ENCODE results near the gene RECK.

Gene RECK

DNA sequence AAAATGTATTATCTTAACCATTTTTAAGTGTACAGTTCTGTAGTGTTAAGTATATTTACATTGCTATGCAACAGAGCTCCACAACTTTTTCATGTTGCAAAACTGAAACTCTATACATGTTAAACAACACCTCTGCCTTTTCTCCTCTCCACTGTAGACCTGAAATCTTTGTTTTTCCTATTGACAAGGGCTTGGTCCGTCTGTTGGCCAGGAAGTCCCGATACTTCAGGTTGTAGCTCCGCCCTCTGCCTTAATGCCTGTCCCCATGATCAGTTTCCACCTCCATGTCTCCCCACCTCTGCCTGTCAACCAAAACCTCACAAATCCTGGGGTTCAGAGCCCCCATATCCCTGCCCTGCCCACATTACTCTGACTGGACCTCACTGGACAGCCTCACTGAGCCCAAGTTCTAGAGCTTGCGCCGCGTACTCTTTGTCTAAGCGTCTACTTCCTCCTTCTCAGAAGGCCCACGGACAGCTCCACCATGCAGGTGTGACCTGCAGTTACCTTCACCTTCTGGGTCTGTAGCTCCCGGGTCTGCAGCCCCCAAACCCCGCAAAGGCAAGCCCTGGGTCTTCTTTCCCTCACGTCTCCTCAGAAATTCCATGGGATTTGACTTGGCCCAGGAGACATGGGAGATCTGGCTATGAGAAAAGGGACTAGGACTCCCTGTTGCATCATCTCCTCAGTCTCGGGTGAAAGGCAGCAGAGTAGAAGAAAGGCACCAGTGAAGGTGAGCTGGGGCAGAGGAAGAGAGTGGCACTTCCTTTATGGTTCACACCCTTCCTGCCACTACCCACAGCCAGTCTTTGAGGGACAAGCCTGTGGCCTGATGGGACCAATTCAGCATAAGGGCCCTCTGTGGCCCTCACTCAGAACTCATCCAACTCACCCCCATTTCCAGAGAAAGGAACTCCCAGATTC is 107.9 kb downstream of the RECK start:
- H3K4me3 ChIP-seq (ENCODE audit: low read depth, low read length) = no peak overlapping the region
- no peak for DNase-seq (ENCODE audit: low read depth, low spot score)
- in situ Hi-C loops (cut with HindIII; ENCODE audit: low sequenced_read_pairs) = no loop called here
- TF ChIP-seq, protein P1, sequence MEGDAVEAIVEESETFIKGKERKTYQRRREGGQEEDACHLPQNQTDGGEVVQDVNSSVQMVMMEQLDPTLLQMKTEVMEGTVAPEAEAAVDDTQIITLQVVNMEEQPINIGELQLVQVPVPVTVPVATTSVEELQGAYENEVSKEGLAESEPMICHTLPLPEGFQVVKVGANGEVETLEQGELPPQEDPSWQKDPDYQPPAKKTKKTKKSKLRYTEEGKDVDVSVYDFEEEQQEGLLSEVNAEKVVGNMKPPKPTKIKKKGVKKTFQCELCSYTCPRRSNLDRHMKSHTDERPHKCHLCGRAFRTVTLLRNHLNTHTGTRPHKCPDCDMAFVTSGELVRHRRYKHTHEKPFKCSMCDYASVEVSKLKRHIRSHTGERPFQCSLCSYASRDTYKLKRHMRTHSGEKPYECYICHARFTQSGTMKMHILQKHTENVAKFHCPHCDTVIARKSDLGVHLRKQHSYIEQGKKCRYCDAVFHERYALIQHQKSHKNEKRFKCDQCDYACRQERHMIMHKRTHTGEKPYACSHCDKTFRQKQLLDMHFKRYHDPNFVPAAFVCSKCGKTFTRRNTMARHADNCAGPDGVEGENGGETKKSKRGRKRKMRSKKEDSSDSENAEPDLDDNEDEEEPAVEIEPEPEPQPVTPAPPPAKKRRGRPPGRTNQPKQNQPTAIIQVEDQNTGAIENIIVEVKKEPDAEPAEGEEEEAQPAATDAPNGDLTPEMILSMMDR (IDR thresholded peaks at IDR 0.05; ENCODE audit: low read depth, low read length) = no peak

DNA sequence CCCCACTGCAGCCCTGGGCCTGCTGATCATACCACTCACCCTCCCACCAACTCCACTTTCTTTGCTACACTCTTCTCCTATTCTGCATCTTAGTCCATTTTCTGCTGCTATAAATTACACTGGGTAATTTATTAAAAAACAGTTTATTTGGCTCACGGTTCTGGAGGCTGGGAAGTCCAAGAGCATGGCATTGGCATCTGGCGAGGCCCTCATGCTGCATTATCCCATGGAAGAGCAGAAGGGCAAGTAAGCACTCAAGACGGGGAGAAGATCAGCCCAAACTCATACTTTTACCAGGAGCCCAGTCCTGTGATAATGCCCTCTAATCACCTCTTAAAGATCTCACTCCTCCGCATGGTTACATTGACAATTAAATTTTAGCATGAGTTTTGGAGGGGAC is 109.3 kb downstream of the RECK start:
- DNase-seq (ENCODE audit: low read depth, low spot score) = no peak
- TF ChIP-seq, protein P1 (IDR thresholded peaks at IDR 0.05; ENCODE audit: low read depth, low read length) = no peak
- H3K4me3 ChIP-seq (ENCODE audit: low read depth, low read length) = no peak overlapping the region
- in situ Hi-C loops (cut with HindIII; ENCODE audit: low sequenced_read_pairs) = no loop called here

DNA sequence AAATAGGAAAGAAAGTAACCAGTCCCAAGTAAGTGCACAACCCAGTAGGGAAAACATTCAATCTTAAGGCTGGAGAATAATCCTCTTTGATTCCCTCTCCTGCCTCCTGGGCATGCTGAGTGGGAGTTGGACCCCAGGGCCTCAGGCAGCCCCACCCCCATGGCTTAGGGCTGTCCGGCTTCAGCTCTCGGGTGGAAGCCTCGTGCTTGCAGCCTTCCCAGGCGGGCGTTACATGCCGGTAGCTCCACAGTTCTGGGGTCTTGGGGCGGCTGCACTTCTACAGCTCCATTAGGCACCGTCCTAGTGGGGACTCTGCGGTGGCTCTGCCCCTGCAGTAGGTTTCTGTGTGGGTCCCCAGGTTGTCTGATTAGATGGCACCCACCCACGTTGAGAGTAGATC is 109.9 kb downstream of the RECK start:
- TF ChIP-seq, protein P1 (IDR thresholded peaks at IDR 0.05; ENCODE audit: low read depth, low read length) = no peak
- no peak overlapping the region for H3K4me3 ChIP-seq (ENCODE audit: low read depth, low read length)
- DNase-seq (ENCODE audit: low read depth, low spot score) = no peak
- in situ Hi-C loops (cut with HindIII; ENCODE audit: low sequenced_read_pairs) = no loop called here

DNA sequence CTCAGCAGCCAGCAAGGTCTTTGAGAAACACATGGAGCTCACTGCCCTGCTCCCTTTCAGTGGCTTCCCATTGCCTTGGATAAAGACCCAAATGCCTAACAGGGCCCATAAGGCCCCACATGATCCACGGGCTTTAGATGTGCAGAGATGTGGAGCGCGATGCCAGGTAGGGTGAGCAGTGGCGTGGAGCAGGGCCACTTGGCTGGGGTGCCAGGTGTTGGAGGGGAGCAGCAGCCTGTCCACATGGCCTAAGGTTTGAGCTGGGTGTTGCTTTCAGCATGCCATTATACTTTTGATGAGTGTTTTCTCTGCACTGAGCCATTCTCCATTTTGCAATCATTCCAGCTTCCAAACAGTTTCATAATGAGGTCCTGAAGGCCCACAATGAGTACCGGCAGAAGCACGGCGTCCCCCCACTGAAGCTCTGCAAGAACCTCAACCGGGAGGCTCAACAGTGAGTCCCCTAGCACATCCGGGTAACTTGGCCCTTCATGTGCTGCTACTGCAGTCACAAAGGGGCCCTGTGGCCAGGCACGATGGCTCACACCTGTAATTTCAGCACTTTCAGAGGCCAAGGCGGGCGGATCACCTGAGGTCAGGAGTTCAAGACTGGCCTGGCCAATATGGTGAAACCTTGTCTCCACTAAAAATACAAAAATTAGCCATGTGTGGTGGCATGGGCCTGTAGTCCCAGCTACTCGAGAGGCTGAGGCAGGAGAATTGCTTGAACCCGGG is 110.9 kb downstream of the RECK start:
- in situ Hi-C loops (cut with HindIII; ENCODE audit: low sequenced_read_pairs) = no loop called here
- TF ChIP-seq, protein P1 (IDR thresholded peaks at IDR 0.05; ENCODE audit: low read depth, low read length) = no peak

DNA sequence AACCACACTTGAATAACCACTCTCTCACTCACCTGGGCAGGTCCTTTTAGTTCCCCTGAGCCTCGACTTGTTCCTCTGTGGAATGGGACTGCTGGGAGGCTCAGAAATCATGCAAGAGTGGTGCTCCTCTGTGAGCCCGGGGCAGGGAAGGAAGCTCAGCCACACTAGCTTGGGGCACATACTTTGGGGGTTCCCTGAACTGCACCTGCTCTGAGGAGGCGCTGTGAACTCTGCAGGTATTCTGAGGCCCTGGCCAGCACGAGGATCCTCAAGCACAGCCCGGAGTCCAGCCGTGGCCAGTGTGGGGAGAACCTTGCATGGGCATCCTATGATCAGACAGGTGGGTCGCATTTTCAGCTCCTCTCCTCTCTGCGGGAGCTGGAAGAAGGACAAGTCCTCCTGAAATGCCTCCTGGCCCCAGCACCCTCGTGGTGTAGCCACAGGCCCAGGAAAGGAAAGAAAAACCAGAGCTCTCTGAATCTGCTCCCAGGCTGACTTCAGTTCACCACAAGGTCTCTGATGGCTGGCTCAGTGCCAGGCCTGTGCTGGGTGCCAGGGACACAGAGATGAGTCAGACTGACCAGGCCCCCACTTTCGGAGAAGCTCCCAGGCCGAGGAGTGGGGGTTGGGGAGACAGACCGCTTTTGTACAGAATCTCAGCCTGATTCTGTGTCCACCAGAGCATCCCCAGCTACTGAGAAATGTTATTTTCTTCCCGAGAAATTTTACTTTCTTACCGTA is 111.8 kb downstream of the RECK start:
- no peak overlapping the region for H3K4me3 ChIP-seq (ENCODE audit: low read depth, low read length)
- peak; percentile 99 for DNase-seq (ENCODE audit: low read depth, low spot score)
- in situ Hi-C loops (cut with HindIII; ENCODE audit: low sequenced_read_pairs) = no loop called here
- TF ChIP-seq, protein P1 (IDR thresholded peaks at IDR 0.05; ENCODE audit: low read depth, low read length) = no peak

More for the DNA sequence above, 110.9 kb downstream of the RECK start:
- DNase-seq (ENCODE audit: low read depth, low spot score) = no peak
- H3K4me3 ChIP-seq (ENCODE audit: low read depth, low read length) = no peak overlapping the region

DNA sequence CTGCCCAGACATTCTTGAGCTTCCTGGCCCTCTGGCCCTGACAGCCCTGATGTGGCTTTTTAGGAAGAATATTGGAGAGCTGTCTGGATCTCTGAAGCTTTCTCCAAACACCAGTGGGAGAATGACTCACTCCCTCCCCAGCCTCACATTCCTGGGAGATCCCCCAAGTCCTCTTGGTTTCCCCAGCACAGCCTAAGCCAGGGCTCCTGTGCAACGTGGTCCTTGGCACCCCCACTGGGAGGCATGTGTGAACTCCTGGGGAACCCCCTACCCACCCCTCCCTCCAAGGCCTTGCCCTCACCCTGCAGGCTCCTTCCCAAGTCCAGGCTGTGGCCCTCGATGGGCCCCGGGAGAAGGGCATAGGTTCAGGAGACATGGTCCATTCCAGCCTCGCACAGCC is 112.5 kb downstream of the RECK start:
- peak; percentile 80 for DNase-seq (ENCODE audit: low read depth, low spot score)
- H3K4me3 ChIP-seq (ENCODE audit: low read depth, low read length) = no peak overlapping the region
- TF ChIP-seq, protein P1 (IDR thresholded peaks at IDR 0.05; ENCODE audit: low read depth, low read length) = no peak
- in situ Hi-C loops (cut with HindIII; ENCODE audit: low sequenced_read_pairs) = no loop called here

Measured in astrocyte of the spinal cord (primary cell).